Activated T-helper 9 cell treated with anti-CD3 and anti-CD28 coated beads, Interleukin-2, amount 50 U/mL, for 16 hours (primary cell): ENCODE results near the gene REEP6.
"Not testable (repeated sequence)": the region's sequence is repeated elsewhere in the genome, so short reads cannot be mapped to it uniquely, and the experiment has no call there.

ENCODE experiments used
- DNase-seq: peaks from one replicate; pipeline ENCODE4 v3.0.0-alpha.2; 2020; ENCODE audit warnings: low read depth

Gene REEP6

DNA sequence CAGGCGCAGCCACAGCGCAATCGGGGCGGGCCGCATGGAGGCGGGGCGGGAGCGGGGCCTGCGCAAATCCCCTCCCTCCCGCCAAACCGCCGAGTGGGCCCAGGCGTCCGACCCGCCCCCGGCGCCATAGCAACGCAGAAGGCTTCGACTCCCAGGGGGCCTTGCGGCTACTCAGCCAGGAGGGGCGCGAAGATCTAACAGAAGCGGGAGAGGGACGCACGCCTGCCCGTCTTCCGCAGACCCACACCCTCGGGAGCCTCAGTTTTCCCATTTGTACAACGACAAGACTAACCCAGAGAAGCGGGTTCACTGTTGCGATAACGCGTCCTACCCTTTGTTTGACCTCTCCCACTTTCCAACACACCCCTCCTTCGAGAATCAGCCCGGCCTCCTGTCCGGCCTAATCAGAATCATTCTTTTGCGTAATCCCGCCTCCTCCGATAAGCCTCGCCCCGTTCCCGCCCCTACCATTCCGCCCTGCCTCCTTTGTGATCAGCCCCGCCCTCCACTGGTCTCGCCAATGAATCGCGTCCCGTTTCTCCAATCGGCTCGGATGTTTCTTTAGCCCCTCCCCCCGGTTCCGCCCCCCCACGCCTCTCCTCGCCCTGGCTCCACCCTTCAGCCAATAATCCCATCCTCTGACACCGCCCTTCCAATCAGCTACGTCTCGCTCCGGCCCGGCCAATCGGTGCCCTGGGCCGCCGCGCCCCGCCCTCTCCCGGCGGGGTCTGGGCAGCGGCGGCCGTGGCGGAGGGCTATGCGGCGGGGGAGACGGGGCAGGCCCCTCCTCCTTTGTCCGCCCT lies 469 bp upstream of the REEP6 start, which contains the start of gene PCSK4:
TSS of gene PCSK4 (minus strand) at position 40 of the 803 bp plus-strand sequence. CDS start at position 36, 4 bp downstream.
- peak; percentile 95 for DNase-seq

DNA sequence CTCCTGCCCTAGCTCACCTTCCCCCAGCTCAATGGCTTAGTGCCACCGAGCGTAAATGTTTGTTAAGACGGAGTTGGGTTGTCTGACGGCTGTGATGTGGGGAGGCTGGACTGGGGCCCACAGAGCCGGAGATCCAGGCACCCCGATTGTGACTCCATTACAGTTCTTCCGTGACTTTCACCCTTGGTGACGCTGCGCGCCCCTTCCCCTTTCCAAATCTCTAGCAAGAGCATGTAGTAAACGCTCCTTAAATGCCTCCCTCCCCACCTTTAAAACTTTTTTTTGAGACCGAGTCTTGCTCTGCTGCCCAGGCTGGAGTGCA lies 829 bp downstream of the REEP6 start:
- no peak for DNase-seq

DNA sequence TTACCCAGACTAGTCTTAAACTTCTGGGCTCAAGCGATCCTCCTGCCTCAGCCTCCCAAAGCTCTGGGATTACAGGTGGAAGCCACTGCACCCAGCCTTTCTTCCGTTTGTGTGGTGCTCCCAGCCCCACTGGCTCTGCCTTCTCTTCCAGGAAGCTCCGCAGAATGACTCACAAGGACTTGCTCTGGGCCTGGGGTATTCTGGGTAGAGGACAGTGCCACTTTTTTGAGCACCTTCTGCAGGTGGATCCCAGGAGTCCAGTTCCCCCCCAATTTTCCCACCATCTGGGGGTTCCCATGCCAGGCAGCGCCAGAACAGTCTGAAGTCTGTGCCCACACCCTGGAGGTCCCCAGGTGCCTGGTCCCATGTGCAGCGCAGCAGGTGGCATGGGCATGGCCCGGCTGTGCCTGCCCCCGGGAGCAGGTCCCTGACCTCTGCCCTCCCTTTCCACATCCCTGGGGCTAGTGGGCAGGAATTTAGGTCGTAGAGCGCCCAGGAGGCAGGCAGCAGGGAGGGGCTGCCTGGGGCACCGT lies 1.6 kb downstream of the REEP6 start:
- DNase-seq = no peak

DNA sequence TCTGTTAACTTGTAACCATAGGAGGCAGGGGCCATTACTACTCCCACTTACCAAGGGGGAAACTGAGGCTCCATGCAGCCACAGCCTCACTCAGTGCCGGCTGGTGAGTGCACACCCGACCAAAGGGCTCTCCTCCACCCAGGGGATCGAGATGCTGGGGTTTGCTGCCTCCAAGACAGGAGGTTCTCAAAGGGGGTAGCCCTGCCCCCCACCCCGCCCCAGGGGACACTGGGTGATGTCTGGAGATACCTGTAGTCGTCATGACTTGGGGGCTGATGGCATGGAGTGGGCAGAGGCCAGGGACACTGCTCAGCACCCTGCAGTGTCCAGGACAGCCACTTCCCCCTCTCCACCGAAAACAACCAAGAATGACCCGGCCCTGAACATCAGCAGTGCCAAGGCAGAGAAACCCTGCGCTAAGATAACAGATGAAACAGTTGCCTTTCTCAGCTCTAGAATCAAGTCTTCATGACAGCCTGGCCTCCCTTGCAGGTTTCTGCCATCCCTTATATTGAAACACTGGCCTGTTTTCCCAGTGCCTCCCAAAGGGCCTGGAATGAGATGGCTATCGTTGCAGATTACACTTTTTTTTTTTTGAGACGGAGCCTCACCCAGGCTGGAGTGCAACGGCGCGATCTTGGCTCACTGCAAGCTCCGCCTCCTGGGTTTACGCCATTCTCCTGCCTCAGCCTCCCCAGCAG lies 3.3 kb downstream of the REEP6 start:
- DNase-seq = no peak

DNA sequence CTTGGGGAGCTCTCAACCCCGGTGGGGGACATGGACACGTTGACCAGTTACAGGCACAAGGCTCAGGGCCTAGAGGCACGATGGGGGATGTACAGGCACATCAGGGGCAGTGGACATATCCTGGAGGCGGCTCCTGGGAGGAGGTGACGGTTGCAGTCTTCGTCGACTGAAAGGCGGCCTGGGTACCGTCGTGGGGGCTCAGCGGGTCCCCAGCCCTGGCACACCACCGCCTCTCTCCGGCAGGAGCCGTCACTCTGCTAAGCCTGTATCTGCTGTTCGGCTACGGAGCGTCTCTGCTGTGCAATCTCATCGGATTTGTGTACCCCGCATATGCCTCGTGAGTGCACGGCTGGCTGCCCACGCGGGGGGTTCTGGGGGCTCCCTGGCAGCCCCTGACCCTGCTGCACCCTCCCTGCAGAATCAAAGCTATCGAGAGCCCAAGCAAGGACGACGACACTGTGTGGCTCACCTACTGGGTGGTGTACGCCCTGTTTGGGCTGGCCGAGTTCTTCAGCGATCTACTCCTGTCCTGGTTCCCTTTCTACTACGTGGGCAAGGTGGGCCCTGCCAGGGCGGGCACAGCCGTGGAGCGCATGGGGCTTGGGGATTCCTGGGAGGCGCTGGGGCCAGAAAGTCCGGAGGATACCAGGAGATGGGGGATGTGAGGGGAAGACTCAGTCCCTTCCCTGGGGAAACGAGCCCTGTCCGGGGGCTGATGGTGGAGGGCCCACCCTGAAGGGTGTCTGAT lies 4.2 kb downstream of the REEP6 start:
- no peak for DNase-seq

DNA sequence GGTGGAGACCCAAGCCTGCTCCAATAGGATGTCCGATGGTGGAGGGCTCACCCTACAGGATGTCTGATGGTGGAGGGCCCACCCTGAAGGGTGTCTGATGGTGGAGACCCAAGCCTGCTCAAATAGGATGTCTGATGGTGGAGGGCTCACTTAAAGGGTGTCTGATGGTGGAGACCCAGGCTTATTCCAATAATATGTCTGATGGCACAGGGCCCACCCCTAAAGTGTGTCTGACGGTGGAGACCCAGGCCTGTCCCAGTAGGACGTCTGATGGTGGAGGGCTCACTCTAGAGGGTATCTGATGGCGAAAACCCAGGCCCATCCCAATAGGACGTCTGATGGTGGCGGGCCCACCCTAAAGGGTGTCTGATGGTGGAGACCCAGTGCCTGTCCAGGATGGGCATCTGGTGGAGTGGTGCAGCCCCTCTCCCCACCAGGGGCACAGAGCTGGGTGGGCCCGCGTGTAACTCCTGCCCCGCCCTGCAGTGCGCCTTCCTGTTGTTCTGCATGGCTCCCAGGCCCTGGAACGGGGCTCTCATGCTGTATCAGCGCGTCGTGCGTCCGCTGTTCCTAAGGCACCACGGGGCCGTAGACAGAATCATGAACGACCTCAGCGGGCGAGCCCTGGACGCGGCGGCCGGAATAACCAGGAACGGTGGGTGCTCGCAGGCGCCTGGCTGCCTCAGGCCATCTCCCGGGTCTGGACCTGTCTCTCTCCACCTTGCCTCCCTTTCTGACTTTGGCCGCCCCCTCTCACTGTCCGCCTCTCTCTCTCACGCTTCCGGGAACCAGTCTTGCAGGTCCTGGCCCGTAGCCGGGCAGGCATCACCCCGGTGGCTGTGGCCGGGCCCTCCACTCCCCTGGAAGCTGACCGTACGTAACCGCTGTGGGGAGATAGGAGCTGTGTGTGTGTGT lies 5.1 kb downstream of the REEP6 start:
- no peak for DNase-seq

DNA sequence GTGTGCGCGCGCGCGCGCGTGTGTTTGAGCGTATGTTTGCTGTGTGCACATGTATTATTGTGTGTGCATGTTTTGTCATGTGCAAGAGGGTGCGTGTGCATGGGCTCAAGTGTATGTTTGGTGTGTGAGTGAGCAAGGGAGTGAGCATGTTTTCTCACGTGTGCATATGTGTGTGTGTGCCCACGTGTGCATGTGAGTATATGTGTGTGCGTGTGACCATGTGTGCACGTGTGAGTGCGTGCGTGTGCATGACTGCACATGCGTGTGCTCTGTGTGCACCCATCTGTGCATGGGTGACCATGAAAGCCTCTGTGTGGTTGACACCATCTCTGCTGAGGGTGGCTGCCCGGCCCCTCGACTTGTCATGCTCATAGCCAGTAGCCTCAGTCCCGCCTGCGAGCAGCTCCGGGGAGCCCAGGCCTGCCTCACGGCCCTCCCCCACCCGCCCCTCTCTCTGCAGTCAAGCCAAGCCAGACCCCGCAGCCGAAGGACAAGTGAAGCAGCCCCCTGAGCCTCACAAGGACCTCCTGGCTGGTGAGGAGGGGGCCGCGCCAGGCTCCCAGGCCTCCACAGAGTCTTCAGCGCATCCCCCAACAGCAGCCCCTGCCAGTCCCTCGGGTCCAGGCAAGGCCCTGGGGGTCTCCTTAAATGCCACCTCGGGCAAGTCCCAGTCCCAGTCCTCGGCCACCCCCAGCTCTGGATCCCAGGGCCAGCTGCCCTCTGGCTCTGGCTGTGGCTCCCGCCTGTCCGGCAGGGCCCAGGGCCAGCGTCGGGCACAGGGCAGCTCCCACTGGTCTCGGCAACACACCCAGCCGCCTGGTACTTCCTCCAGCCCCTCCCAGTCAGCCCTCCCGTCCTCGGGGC lies 6.0 kb downstream of the REEP6 start:
- DNase-seq = no peak

DNA sequence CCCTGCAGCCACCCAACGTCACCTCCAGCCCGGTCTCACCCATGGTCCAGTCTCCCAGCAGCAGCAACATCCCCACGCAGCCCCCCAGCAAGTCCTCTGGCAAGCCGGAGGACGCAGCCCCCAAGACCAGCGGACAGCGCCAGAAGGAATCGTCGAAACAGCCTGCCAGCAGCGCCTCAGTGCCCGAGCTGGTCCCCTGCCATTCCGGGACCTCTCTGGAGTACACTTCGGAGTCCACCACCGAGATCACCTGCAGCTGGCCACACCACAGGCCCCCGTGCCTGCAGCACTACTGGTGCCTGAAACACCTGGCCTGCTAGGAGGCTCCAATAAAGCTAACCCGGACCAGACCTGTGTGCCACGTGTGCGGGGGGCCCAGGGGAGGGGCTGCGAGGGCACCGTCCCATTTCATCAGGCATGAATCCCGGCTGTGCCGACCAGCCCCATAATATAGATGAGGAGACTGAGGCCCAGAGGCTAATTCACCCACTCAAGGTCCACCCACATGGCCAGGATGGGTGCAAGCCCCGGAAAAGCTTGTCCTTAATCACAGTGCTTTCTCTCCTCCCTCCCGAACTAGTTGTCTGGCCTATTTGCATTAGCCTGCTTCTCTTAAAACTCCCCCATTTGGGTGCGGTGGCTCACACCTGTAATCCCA lies 6.7 kb downstream of the REEP6 start:
- no peak for DNase-seq

DNA sequence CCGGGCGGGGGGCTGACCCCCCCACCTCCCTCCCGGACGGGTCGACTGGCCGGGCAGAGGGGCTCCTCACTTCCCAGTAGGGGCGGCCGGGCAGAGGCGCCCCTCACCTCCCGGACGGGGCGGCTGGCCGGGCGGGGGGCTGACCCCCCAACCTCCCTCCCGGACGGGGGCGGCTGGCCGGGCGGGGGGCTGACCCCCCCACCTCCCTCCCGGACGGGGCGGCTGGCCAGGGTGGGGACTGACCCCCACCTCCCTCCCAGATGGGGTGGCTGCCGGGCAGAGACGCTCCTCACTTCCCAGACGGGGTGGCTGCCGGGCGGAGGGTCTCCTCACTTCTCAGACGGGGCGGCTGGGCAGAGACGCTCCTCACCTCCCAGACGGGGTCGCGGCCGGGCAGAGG lies 8.2 kb downstream of the REEP6 start:
- not testable (repeated sequence) for DNase-seq

DNA sequence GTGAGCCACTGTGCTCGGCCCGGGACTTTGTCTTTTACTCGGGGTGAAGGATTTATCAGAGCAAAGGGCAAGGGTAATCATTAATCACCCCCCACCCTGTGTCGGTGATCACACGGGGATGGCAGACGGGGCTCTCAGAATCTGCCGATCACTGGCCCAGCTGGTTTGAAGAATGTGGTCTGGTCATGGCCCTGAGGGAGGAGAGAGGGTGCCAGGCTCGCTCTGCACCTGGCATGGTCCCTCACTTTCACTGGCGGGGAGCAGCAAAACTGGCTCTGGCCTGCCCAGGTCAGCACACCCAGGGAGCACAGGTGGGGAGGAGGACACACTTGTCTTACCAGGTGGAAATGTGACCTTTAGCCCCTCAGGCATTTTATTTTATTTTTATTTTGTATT lies 10.2 kb downstream of the REEP6 start:
- no peak for DNase-seq

DNA sequence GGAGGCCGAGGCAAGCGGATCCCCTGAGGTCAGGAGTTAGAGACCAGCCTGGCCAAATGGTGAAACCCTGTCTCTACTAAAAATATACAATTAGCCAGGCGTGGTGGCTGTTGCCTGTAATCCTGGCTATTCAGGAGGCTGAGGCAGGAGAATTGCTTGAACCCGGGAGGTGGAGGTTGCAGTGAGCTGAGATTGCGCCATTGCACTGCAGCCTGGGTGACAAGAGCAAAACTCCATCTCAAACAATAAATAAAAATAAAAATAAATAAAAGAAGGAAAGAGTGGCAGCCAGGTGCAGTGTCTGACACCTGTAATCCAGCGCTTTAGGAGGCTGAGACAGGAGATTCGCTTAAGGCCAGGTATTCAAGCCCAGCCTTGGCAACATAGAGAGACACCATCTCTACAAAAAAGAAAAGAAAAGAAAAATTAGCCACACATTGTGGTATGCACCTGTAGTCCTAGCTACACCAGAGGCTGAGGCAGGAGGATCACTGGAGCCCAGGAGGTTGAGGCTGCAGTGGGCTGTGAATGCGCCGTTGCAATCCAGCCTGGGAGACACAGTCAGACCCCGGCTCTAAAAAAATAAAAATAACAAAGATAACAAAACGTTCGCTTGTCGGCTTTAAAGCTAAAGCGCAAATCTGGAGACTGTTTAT lies 11.6 kb downstream of the REEP6 start:
- no peak for DNase-seq

DNA sequence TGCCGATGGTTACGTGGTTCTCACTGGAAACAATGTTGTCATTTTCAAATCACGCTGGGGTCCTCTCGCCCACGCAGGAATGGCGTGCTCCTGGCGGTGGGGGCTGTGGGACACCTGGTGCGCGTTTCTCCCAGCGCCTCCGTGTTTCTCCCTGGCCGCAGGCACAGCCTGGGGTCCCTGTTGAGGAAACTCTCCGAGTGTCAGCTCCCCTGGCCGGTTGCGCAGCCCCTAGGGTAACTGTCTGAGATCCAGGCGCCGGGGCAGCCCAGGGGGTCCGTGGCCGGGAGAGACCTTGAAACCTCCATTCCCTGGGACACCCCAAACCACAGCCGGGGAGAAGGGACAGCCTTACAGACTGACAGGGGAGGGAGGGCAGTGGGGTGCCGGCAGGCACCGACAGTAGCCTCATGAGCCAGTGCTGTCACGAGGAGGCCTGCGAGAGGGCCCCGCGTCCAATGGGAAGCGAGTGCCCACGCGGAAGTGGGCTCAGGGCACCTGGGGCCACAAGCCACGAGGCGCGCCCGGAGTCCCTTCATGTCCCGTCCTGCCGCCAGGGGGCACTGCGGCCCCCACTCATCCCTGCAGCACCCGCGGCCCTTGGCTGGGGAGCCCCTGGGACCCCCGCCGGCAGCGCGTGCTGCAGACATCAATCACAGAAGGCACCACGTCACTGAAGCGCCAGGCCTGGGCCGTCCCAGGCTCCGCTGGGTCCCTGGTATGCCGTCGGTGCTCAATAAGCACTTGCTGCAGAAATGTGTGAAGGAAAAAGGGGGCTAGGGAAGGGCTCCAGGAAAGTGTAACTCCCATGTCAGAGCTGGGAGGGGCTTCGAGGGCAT lies 12.3 kb downstream of the REEP6 start:
- peak; percentile 57 for DNase-seq

DNA sequence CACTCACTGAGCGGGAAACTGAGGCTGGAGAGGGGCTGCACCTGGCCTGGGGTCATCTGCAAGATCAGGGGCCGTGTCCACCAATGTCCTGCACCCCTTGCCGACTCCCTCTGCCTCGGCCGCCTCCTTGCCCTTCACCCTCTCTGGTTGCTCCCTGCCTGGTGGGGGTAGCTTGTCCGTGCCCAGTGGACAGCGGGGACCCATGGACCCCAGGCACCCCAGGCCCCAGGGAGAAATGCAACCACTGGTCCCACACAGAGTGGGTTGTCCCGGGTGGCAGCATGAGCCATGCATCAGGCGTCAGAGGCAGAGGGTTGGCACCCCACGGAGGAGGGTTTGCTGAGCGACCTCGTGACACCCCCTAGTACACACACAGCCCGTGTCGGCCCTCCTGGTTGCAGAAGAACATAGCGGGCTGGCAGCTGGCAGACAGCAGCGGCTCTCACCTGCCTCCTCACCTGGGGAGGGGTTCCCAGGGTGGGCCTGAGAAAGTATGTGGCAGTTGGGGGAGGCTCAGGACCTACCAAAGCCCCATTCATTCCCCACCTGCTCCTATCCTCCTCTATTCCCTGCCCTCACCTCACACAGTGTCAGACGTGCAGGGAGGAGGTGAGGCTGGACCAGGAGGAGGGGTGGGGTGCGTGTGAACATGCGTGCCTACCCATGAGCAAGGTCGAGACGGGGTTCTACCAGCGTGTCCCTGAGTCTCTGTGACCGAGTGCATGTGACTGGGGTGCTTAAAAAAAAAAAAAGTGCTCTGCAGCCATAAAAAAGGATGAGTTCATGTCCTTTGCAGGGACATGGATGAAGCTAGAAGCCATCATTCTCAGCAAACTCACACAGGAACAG lies 13.2 kb downstream of the REEP6 start:
- no peak for DNase-seq

DNA sequence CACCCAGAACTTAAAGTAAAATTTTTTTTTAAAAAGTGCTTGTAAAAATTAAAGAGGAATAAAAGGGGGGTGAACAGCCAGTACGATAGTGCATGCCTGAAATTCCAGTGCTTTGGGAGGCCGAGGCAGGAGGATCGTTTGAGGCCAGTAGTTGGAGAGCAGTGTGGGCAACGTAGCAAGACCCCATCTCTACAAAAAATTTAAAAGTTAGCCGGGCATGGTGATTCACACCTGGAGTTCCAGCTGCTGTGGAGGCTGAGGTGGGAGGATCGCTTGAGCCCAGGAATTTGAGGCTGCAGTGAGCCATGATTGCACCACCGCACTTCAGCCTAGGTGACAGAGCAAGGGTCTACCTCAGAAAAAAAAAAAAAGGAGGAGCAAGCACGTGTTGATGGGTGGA lies 14.0 kb downstream of the REEP6 start:
- DNase-seq = no peak

DNA sequence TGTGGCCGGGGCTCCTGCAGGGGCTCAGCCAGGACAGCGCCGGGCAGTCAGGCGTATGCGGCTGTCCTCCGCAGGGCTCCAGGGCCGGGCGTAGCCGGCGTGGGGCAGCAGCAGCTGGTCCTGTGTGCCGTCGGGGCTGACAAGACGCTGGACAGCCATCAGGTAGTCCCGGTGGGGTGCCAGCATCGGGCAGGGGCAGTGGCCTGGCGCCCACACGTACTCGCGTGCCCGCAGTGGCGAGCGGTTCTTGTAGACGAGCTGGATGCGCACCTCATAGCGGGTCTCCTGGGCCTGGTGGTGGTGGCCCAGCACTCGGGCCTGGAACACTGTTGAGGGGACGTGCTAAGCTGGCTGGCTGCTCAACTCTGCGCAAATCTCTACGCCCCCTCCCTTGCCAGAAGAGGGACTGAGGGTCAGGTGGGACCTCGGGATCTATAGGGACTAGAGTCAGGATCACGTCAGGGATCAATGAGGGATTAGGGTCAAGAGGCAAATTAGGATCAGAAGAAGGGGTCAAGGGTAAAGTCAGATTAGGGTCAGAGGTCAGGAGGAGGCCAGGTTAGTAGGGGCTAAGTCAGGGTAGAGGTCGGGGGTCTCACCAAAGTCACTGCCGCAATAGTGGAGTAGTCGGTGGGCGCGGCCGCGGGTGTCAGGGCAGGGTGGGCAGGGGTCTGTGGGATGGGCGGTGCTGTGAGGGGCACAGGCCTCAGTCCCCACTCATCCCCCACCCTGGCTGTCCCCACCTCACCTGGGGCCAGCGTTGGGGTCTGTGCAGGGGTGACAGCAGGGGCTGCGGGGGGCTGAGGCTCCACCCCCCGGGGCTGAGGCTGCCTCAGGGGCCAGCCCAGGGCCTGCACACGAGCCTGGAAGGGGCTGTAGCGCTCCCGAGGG lies 15.3 kb downstream of the REEP6 start:
- DNase-seq = no peak

DNA sequence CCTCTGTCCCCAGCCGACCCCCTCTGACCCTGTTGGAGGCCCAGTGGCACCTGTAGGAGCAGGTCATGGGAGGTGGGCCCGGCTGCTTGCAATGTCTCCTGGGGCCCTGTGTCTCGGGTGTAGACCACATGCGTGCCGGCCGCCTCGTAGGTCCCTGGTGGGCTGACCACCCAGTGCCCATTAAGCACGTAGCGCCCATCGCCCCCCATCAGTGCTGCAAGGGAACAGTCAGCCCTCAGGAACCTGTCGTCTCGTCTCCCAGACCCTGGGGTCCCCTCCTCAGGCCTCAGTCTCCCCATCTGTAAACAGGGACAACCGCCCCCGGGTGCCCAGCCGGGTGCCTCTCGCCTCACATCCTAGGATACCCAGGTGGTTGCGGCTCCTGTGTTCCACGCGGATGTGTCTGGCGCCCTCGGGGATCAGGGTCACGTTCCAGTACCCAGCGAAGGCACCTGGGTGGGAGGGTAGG lies 16.2 kb downstream of the REEP6 start:
- DNase-seq = no peak
